Smooth muscle cell (in vitro differentiated cells): Measurements from ENCODE around the gene CAV1. TPM values are rescaled to one million over a fixed set of nuclear protein-coding genes. Genes with fewer than 3 reads are reported as not detected.

Experiments used
- DNase-seq: peaks from one replicate; lab custom pipeline; 2025; ENCODE audit not compliant: unreplicated experiment; lab: John Stamatoyannopoulos, UW
- H2AFZ ChIP-seq: fragments of 200-600 bp; sonication (generic); 2 replicates; pipeline ENCODE4 v1.6.0; 2016; ENCODE audit warnings: antibody characterized with exemption, low read depth, mild to moderate bottlenecking
- H3F3A ChIP-seq: fragments of 200-600 bp; sonication (generic); 2 replicates; pipeline ENCODE4 v1.6.0; 2017; ENCODE audit warnings: antibody characterized with exemption, low read depth
- H3K27ac ChIP-seq: fragments of 200-600 bp; sonication (generic); 2 replicates; pipeline ENCODE4 v1.5.1; 2016; ENCODE audit warnings: low read depth, mild to moderate bottlenecking
- H3K27me3 ChIP-seq: fragments of 200-600 bp; sonication (generic); 2 replicates; pipeline ENCODE4 v1.6.1; 2016; ENCODE audit warnings: low read depth, mild to moderate bottlenecking
- H3K36me3 ChIP-seq: fragments of 200-600 bp; sonication (generic); 2 replicates; pipeline ENCODE4 v1.5.1; 2016; ENCODE audit warnings: low read depth
- H3K4me1 ChIP-seq: fragments of 200-600 bp; sonication (generic); 2 replicates; pipeline ENCODE4 v1.5.1; 2016; ENCODE audit warnings: low read depth
- H3K4me2 ChIP-seq: fragments of 200-600 bp; sonication (generic); 2 replicates; pipeline ENCODE4 v1.6.0; 2016; ENCODE audit warnings: mild to moderate bottlenecking
- H3K4me3 ChIP-seq: fragments of 200-600 bp; sonication (generic); 2 replicates; pipeline ENCODE4 v1.5.1; 2016; ENCODE audit warnings: mild to moderate bottlenecking
- H3K79me2 ChIP-seq: fragments of 200-600 bp; sonication (generic); 2 replicates; pipeline ENCODE4 v1.6.0; 2016; ENCODE audit warnings: low read depth, mild to moderate bottlenecking
- H3K9ac ChIP-seq: fragments of 200-600 bp; sonication (generic); 2 replicates; pipeline ENCODE4 v1.6.0; 2016; ENCODE audit warnings: low read depth
- H3K9me3 ChIP-seq: fragments of 200-600 bp; sonication (generic); replicated peaks from 2 replicates; pipeline ENCODE4 v1.5.1; 2016; ENCODE audit warnings: low read depth
- H4K20me1 ChIP-seq: fragments of 200-600 bp; sonication (generic); 2 replicates; pipeline ENCODE4 v1.6.0; 2016; ENCODE audit warnings: low read depth
- WGBS: methylation state at CpG from one replicate; pipeline ENCODE4 v1.1.7; 2016; ENCODE audit warnings: low lambda C conversion rate; 5-methylcytosine and 5-hydroxymethylcytosine counted together
- polyA plus RNA-seq: library from polyadenylated mRNA; unstranded; fragments of >200 nt; fragmentation: Nextera tagmentation; extraction: Ambion mirVana; gene quantifications from 2 replicates; pipeline ENCODE4 v1.2.1, GENCODE V29; 2016
- total RNA-seq: library from RNA; depleted of rRNA; stranded (reverse); fragments of >200 nt; gene quantifications from 2 replicates; pipeline ENCODE4 v1.2.3, GENCODE V29; 2014
- TF ChIP-seq, protein P1 (sequence below): fragments of 200-600 bp; sonication (generic); IDR thresholded peaks from 2 replicates; pipeline ENCODE4 v1.5.1; 2017; ENCODE audit warnings: borderline replicate concordance, mild to moderate bottlenecking, antibody characterized with exemption; ENCODE audit not compliant: insufficient read depth, poor library complexity, severe bottlenecking

The CAV1 gene
- total and polyA plus RNA-seq, 2 experiments from 2014 or later, result 55.8 to 84.7 TPM

- Histone ChIP-seq H4K20me1 (no peaks in the 10 kb centered on the region), H3K4me2 (no peak overlapping the region), H3K4me3 (no peak overlapping the region), H3K27me3 (no peaks in the 10 kb centered on the region), H3K9me3 (no peaks in the 10 kb centered on the region), H3K27ac (no peak overlapping the region), H3K9ac (no peak overlapping the region), H3K36me3 (no peaks in the 10 kb centered on the region), H2AFZ (no peak overlapping the region), H3K4me1 (no peaks in the 10 kb centered on the region), H3F3A (no peaks in the 10 kb centered on the region), H3K79me2 (no peaks in the 10 kb centered on the region)
- DNase-seq, result no peak
- WGBS, result 88% methylated on average over 11 of the region's 11 CpGs
- TF ChIP-seq, protein P1, sequence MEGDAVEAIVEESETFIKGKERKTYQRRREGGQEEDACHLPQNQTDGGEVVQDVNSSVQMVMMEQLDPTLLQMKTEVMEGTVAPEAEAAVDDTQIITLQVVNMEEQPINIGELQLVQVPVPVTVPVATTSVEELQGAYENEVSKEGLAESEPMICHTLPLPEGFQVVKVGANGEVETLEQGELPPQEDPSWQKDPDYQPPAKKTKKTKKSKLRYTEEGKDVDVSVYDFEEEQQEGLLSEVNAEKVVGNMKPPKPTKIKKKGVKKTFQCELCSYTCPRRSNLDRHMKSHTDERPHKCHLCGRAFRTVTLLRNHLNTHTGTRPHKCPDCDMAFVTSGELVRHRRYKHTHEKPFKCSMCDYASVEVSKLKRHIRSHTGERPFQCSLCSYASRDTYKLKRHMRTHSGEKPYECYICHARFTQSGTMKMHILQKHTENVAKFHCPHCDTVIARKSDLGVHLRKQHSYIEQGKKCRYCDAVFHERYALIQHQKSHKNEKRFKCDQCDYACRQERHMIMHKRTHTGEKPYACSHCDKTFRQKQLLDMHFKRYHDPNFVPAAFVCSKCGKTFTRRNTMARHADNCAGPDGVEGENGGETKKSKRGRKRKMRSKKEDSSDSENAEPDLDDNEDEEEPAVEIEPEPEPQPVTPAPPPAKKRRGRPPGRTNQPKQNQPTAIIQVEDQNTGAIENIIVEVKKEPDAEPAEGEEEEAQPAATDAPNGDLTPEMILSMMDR, result no peak
These were observed 21.2 kb downstream of the CAV1 start for GRCh38 chr7:116546054-116546453.

GRCh38 chr7:116546916-116547315, 22.1 kb downstream of the CAV1 start:
- H4K20me1 ChIP-seq, result no peaks in the 10 kb centered on the region
- DNase-seq, result no peak
- H3K9me3 ChIP-seq, result no peaks in the 10 kb centered on the region
- H2AFZ ChIP-seq, result no peak overlapping the region
- H3K4me2 ChIP-seq, result no peak overlapping the region
- H3K27me3 ChIP-seq, result no peaks in the 10 kb centered on the region
- no peak overlapping the region for H3K4me3 ChIP-seq
- no peak overlapping the region for H3K9ac ChIP-seq
- 78% methylated on average over 1 of the region's 1 CpG for WGBS
- H3K36me3 ChIP-seq, result no peaks in the 10 kb centered on the region
- H3K79me2 ChIP-seq, result no peaks in the 10 kb centered on the region
- TF ChIP-seq, protein P1, result no peak
- no peaks in the 10 kb centered on the region for H3K4me1 ChIP-seq
- H3K27ac ChIP-seq, result no peak overlapping the region
- H3F3A ChIP-seq, result no peaks in the 10 kb centered on the region

DNA sequence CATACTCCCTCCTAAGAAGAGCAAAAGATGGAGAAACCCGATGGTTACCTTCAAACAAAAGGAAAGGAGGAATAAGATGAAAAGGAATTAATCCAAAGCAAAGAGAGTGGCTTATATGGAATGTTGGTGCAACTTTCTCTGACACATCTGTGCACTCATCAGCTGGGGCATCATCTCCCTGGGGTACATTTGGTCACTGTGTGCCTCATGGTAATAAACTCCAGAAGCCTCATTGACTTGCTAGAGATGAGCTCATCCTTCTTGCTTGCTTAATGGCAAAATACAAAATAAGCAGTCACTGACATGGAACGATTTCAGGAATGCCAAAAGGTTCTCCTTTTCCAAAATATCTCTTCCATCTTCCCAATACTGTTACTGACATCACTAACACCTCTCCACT, 22.5 kb downstream of the CAV1 start:
- no peaks in the 10 kb centered on the region for H3K36me3 ChIP-seq
- no peak overlapping the region for H3K4me2 ChIP-seq
- TF ChIP-seq, protein P1, result no peak
- no peaks in the 10 kb centered on the region for H3K4me1 ChIP-seq
- H3K9me3 ChIP-seq, result no peaks in the 10 kb centered on the region
- H3K27ac ChIP-seq, result no peak overlapping the region
- H3K27me3 ChIP-seq, result no peaks in the 10 kb centered on the region
- H4K20me1 ChIP-seq, result no peaks in the 10 kb centered on the region
- no peak overlapping the region for H2AFZ ChIP-seq
- no peak overlapping the region for H3K4me3 ChIP-seq
- DNase-seq, result no peak
- H3K79me2 ChIP-seq, result no peaks in the 10 kb centered on the region
- H3K9ac ChIP-seq, result no peak overlapping the region
- WGBS, result 79% methylated on average over 2 of the region's 2 CpGs
- no peaks in the 10 kb centered on the region for H3F3A ChIP-seq

GRCh38 chr7:116548506-116548905, 23.7 kb downstream of the CAV1 start:
- no peaks in the 10 kb centered on the region for H3K27me3 ChIP-seq
- no peak overlapping the region for H3K4me2 ChIP-seq
- no peaks in the 10 kb centered on the region for H3F3A ChIP-seq
- H3K9ac ChIP-seq, result no peak overlapping the region
- TF ChIP-seq, protein P1, result no peak
- H3K36me3 ChIP-seq, result no peaks in the 10 kb centered on the region
- DNase-seq, result no peak
- no peaks in the 10 kb centered on the region for H4K20me1 ChIP-seq
- H3K4me1 ChIP-seq, result no peaks in the 10 kb centered on the region
- H3K4me3 ChIP-seq, result no peak overlapping the region
- H2AFZ ChIP-seq, result no peak overlapping the region
- 90% methylated on average over 3 of the region's 3 CpGs for WGBS
- H3K79me2 ChIP-seq, result no peaks in the 10 kb centered on the region
- no peaks in the 10 kb centered on the region for H3K9me3 ChIP-seq
- H3K27ac ChIP-seq, result no peak overlapping the region
